Activated naive CD8-positive, alpha-beta T cell treated with anti-CD3 and anti-CD28 coated beads for 36 hours (primary cell): Measurements from ENCODE around the gene CDC27. TPM values are rescaled to one million over a fixed set of nuclear protein-coding genes. Genes with fewer than 3 reads are reported as not detected.

ENCODE experiments used
- DNase-seq: peaks from one replicate; pipeline ENCODE4 v3.0.0; 2021
- H3K27ac Mint-ChIP-seq: one replicate; pipeline ENCODE4 v1.8.0; 2022; ENCODE audit warnings: mild to moderate bottlenecking, moderate library complexity, mixed read lengths
- H3K27me3 Mint-ChIP-seq: one replicate; pipeline ENCODE4 v1.8.0; 2022; ENCODE audit warnings: mild to moderate bottlenecking, mixed read lengths
- H3K36me3 Mint-ChIP-seq: one replicate; pipeline ENCODE4 v1.8.0; 2021; ENCODE audit warnings: mild to moderate bottlenecking, mixed read lengths
- H3K4me1 Mint-ChIP-seq: one replicate; pipeline ENCODE4 v1.8.0; 2021; ENCODE audit warnings: mixed read lengths
- H3K4me3 Mint-ChIP-seq: one replicate; pipeline ENCODE4 v1.8.0; 2022; ENCODE audit warnings: mild to moderate bottlenecking, moderate library complexity, mixed read lengths
- H3K9me3 Mint-ChIP-seq: one replicate; pipeline ENCODE4 v1.8.0; 2022; ENCODE audit warnings: mixed read lengths
- total RNA-seq, 2 experiments: library from RNA; stranded (reverse); gene quantifications; one replicate each; pipeline ENCODE4 v1.2.3, GENCODE V29; 2021

Gene CDC27
- total RNA-seq, 2 experiments from 2014 or later, result 124 to 128 TPM

GRCh38 chr17:47209499-47209898, 20.4 kb upstream of the CDC27 start:
- H3K9me3 Mint-ChIP-seq, result no peaks in the 10 kb centered on the region
- H3K4me1 Mint-ChIP-seq, result peaks cover 25% of the 10 kb centered on the region
- no peaks in the 10 kb centered on the region for H3K27me3 Mint-ChIP-seq
- no peaks in the 10 kb centered on the region for H3K36me3 Mint-ChIP-seq
- no peak overlapping the region for H3K4me3 Mint-ChIP-seq
- DNase-seq, result no peak
- no peak overlapping the region for H3K27ac Mint-ChIP-seq

GRCh38 chr17:47208744-47209488, 19.8 kb upstream of the CDC27 start, which contains the start of gene MYL4:
Gene MYL4, plus strand, starts transcription at chr17:47209348. Its CDS starts 75 bp downstream, at chr17:47209423.
- Mint-ChIP-seq H3K36me3 (no peaks in the 10 kb centered on the region), H3K4me1 (peaks cover 31% of the 10 kb centered on the region), H3K27me3 (no peaks in the 10 kb centered on the region), H3K4me3 (no peak within 1 kb of the TSS), H3K9me3 (no peaks in the 10 kb centered on the region), H3K27ac (no peak within 1 kb of the TSS)
- no peak for DNase-seq

- DNase-seq, result no peak
These were observed 18.3 kb upstream of the CDC27 start for GRCh38 chr17:47207143-47208067.

GRCh38 chr17:47205419-47205963, 16.4 kb upstream of the CDC27 start:
- peaks cover 41% of the 10 kb centered on the region for H3K4me1 Mint-ChIP-seq
- peak overlapping the region; percentile 33 for H3K4me3 Mint-ChIP-seq
- peak; percentile 63 for DNase-seq
- H3K27ac Mint-ChIP-seq, result peak overlapping the region; percentile 90
- no peaks in the 10 kb centered on the region for H3K9me3 Mint-ChIP-seq
- H3K27me3 Mint-ChIP-seq, result no peaks in the 10 kb centered on the region
- H3K36me3 Mint-ChIP-seq, result no peaks in the 10 kb centered on the region

More at GRCh38 chr17:47207143-47208067, 18.3 kb upstream of the CDC27 start:
- Mint-ChIP-seq H3K4me1 (peaks cover 38% of the 10 kb centered on the region), H3K27ac (no peak overlapping the region), H3K4me3 (no peak overlapping the region), H3K36me3 (no peaks in the 10 kb centered on the region), H3K27me3 (no peaks in the 10 kb centered on the region), H3K9me3 (no peaks in the 10 kb centered on the region)

GRCh38 chr17:47204722-47205418, 15.8 kb upstream of the CDC27 start:
- H3K4me3 Mint-ChIP-seq, result peak overlapping the region; percentile 33
- H3K9me3 Mint-ChIP-seq, result no peaks in the 10 kb centered on the region
- DNase-seq, result peak; percentile 17
- peak overlapping the region; percentile 90 for H3K27ac Mint-ChIP-seq
- H3K36me3 Mint-ChIP-seq, result no peaks in the 10 kb centered on the region
- H3K27me3 Mint-ChIP-seq, result no peaks in the 10 kb centered on the region
- H3K4me1 Mint-ChIP-seq, result peaks cover 47% of the 10 kb centered on the region

GRCh38 chr17:47203984-47204721, 15.1 kb upstream of the CDC27 start:
- Mint-ChIP-seq H3K4me3 (no peak overlapping the region), H3K27me3 (no peaks in the 10 kb centered on the region), H3K4me1 (peaks cover 48% of the 10 kb centered on the region), H3K27ac (peak overlapping the region; percentile 90), H3K9me3 (no peaks in the 10 kb centered on the region), H3K36me3 (no peaks in the 10 kb centered on the region)
- peak; percentile 57 for DNase-seq

- H3K27ac Mint-ChIP-seq, result no peak overlapping the region
- H3K4me1 Mint-ChIP-seq, result peaks cover 37% of the 10 kb centered on the region
- no peak for DNase-seq
- no peak overlapping the region for H3K4me3 Mint-ChIP-seq
- no peaks in the 10 kb centered on the region for H3K36me3 Mint-ChIP-seq
- H3K27me3 Mint-ChIP-seq, result no peaks in the 10 kb centered on the region
- no peaks in the 10 kb centered on the region for H3K9me3 Mint-ChIP-seq
These were observed 12.1 kb upstream of the CDC27 start for GRCh38 chr17:47201166-47201565.

GRCh38 chr17:47200325-47200664, 11.2 kb upstream of the CDC27 start:
- Mint-ChIP-seq H3K27me3 (no peaks in the 10 kb centered on the region), H3K9me3 (no peaks in the 10 kb centered on the region), H3K36me3 (no peaks in the 10 kb centered on the region), H3K4me1 (peaks cover 30% of the 10 kb centered on the region), H3K4me3 (no peak overlapping the region), H3K27ac (peak overlapping the region; percentile 81)
- DNase-seq, result no peak

GRCh38 chr17:47199627-47200324, 10.7 kb upstream of the CDC27 start:
- H3K36me3 Mint-ChIP-seq, result no peaks in the 10 kb centered on the region
- no peaks in the 10 kb centered on the region for H3K9me3 Mint-ChIP-seq
- no peaks in the 10 kb centered on the region for H3K27me3 Mint-ChIP-seq
- no peak for DNase-seq
- peak overlapping the region; percentile 81 for H3K27ac Mint-ChIP-seq
- peaks cover 25% of the 10 kb centered on the region for H3K4me1 Mint-ChIP-seq
- no peak overlapping the region for H3K4me3 Mint-ChIP-seq

- Mint-ChIP-seq H3K27ac (no peak overlapping the region), H3K9me3 (no peaks in the 10 kb centered on the region), H3K4me3 (no peak overlapping the region), H3K27me3 (no peaks in the 10 kb centered on the region), H3K36me3 (no peaks in the 10 kb centered on the region), H3K4me1 (peaks cover 10% of the 10 kb centered on the region)
- no peak for DNase-seq
These were observed 8.7 kb upstream of the CDC27 start for GRCh38 chr17:47197821-47198220.

- Mint-ChIP-seq H3K36me3 (no peaks in the 10 kb centered on the region), H3K27ac (no peak overlapping the region)
These were observed 4.9 kb upstream of the CDC27 start for GRCh38 chr17:47193931-47194511.

GRCh38 chr17:47192554-47192953, 3.5 kb upstream of the CDC27 start:
- Mint-ChIP-seq H3K9me3 (no peaks in the 10 kb centered on the region), H3K4me3 (no peak overlapping the region), H3K27ac (no peak overlapping the region)

More at GRCh38 chr17:47193931-47194511, 4.9 kb upstream of the CDC27 start:
- no peak for DNase-seq
- H3K27me3 Mint-ChIP-seq, result no peaks in the 10 kb centered on the region
- H3K4me3 Mint-ChIP-seq, result no peak overlapping the region
- H3K4me1 Mint-ChIP-seq, result peaks cover 12% of the 10 kb centered on the region
- no peaks in the 10 kb centered on the region for H3K9me3 Mint-ChIP-seq

GRCh38 chr17:47190770-47191169, 1.7 kb upstream of the CDC27 start:
- Mint-ChIP-seq H3K4me3 (no peak overlapping the region), H3K27ac (no peak overlapping the region), H3K27me3 (no peaks in the 10 kb centered on the region), H3K36me3 (peaks cover 9% of the 10 kb centered on the region), H3K9me3 (no peaks in the 10 kb centered on the region), H3K4me1 (peaks cover 24% of the 10 kb centered on the region)
- DNase-seq, result no peak

More at GRCh38 chr17:47192554-47192953, 3.5 kb upstream of the CDC27 start:
- Mint-ChIP-seq H3K4me1 (peaks cover 12% of the 10 kb centered on the region), H3K27me3 (no peaks in the 10 kb centered on the region), H3K36me3 (no peaks in the 10 kb centered on the region)
- DNase-seq, result no peak
